GM10248 (cell line): ENCODE measurements around the gene STS.

Experiments
- CTCF ChIA-PET: fragments of 300-600 bp; sonication (Branson Sonifier 250); formaldehyde crosslinking; extraction: SDS; loops from one replicate; lab custom pipeline; 2021; ENCODE audit warnings: antibody characterized with exemption; lab: Yijun Ruan, JAX
- POLR2A ChIA-PET: fragments of 350-650 bp; sonication (Branson Sonifier 250); formaldehyde crosslinking; extraction: SDS; loops from one replicate; lab custom pipeline; 2020; ENCODE audit warnings: antibody characterized with exemption; lab: Yijun Ruan, JAX
- DNase-seq: peaks from one replicate; pipeline ENCODE4 v3.0.0; 2012; ENCODE audit errors: extremely low spot score
- TF ChIP-seq, protein P1 (sequence below): IDR thresholded peaks from 2 replicates; pipeline ENCODE4 v1.5.1; 2012; ENCODE audit warnings: mild to moderate bottlenecking, low read depth; ENCODE audit errors: extremely low read depth, missing control alignments, control extremely low read depth

Gene STS

GRCh38 chrX:7133050-7133440 lies 14.5 kb upstream of the STS start:
- POLR2A ChIA-PET, result no interaction called here
- TF ChIP-seq, protein P1, sequence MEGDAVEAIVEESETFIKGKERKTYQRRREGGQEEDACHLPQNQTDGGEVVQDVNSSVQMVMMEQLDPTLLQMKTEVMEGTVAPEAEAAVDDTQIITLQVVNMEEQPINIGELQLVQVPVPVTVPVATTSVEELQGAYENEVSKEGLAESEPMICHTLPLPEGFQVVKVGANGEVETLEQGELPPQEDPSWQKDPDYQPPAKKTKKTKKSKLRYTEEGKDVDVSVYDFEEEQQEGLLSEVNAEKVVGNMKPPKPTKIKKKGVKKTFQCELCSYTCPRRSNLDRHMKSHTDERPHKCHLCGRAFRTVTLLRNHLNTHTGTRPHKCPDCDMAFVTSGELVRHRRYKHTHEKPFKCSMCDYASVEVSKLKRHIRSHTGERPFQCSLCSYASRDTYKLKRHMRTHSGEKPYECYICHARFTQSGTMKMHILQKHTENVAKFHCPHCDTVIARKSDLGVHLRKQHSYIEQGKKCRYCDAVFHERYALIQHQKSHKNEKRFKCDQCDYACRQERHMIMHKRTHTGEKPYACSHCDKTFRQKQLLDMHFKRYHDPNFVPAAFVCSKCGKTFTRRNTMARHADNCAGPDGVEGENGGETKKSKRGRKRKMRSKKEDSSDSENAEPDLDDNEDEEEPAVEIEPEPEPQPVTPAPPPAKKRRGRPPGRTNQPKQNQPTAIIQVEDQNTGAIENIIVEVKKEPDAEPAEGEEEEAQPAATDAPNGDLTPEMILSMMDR, result no peak
- no peak for DNase-seq
- CTCF ChIA-PET, result interaction anchor here (1.0 to 2.0 kb wide), 8 partner anchors 9 to 62 kb away, joined by 3 to 8 read pairs (median 4); no protein-coding TSS in a partner anchor

DNA sequence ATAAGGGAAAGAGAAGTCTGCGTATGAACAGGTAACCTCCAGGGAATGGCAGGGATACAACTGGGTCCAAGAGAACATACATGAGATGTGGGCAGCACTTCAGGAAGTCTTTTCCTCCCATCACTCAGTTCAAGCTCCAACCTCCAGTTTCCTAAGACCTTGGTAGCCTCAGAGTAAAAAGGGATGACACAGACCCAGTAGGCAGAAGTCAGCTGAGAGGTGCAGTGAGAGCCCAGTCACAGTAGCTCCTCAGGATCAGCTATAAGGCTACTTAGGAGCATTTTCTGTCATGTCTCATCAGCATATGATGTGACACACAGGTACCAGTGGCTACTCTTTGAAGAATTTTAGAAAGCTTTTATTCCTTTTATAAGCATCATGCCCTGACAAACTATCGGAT lies 12.5 kb upstream of the STS start:
- CTCF ChIA-PET, result interaction anchor here (1.0 to 1.9 kb wide), 3 partner anchors 9 to 22 kb away, joined by 3 to 6 read pairs (median 3); no protein-coding TSS in a partner anchor
- no peak for DNase-seq
- TF ChIP-seq, protein P1, result no peak
- POLR2A ChIA-PET, result no interaction called here

GRCh38 chrX:7139202-7140081 lies 8.1 kb upstream of the STS start:
- TF ChIP-seq, protein P1, result no peak
- ChIA-PET POLR2A (no interaction called here), CTCF (interaction anchor here (1.5 to 1.9 kb wide), 2 partner anchors 12 to 14 kb away, joined by 4 read pairs; no protein-coding TSS in a partner anchor)
- no peak for DNase-seq

GRCh38 chrX:7143076-7143475 lies 4.4 kb upstream of the STS start:
- ChIA-PET POLR2A (no interaction called here), CTCF (interaction anchor here (1.1 to 1.2 kb wide), 2 partner anchors 8 to 10 kb away, joined by 3 read pairs; no protein-coding TSS in a partner anchor)
- TF ChIP-seq, protein P1, result no peak
- no peak for DNase-seq

DNA sequence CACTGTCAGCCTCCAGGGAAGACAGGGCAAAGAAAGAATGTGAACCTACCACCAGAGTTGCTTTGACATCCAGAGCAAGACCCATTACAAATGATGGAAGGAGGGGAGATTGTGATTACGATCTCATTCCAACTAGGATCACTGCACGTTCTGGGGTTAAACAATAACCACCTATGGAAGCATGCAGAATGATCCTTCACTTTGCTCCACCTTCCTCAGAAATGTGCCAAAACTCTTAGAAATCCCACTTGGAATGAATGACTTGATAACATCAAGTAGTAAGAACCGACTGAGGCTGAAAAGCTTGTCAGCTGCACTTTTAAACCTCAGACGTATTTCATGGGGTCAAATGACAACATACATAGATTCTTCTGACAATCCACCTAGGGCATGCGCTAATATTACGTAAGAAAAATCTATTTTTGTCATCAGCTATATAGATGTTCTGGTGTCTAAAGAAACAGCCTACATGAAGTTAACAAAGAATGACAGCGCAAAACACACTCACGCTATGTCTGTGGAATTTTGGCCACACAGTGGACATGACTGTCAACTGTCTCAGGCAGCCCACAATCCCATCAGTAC lies 3.5 kb upstream of the STS start:
- no peak for DNase-seq
- POLR2A ChIA-PET, result no interaction called here
- CTCF ChIA-PET, result interaction anchor here (1.0 to 1.2 kb wide), 3 partner anchors 9 to 11 kb away, joined by 3 to 6 read pairs (median 3); no protein-coding TSS in a partner anchor
- TF ChIP-seq, protein P1, result no peak

DNA sequence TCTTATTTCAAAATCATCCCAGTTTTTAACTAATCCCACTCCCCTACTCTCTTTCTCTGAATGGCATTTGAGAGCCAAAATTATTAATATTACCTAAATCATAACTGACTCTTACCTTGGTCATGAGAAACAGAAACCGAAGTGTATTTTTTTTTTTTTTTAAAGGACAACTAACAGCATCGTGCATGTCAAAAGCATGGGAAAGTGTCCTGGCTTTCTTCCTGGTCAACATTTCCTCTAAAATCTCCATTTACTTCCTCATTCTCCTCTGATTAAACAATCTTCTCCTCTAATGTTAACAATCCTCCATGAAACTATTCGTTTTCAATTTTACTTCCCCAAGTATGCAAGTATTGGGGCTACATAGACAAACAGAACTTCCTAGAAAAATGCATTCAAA lies 2.1 kb upstream of the STS start:
- TF ChIP-seq, protein P1, result no peak
- DNase-seq, result no peak
- POLR2A ChIA-PET, result no interaction called here
- CTCF ChIA-PET, result no interaction called here
